ENCODE data around the gene PSMC1.
"Not testable (repeated sequence)": the region's sequence is repeated elsewhere in the genome, so short reads cannot be mapped to it uniquely, and the experiment has no call there.

PSMC1 gene

DNA sequence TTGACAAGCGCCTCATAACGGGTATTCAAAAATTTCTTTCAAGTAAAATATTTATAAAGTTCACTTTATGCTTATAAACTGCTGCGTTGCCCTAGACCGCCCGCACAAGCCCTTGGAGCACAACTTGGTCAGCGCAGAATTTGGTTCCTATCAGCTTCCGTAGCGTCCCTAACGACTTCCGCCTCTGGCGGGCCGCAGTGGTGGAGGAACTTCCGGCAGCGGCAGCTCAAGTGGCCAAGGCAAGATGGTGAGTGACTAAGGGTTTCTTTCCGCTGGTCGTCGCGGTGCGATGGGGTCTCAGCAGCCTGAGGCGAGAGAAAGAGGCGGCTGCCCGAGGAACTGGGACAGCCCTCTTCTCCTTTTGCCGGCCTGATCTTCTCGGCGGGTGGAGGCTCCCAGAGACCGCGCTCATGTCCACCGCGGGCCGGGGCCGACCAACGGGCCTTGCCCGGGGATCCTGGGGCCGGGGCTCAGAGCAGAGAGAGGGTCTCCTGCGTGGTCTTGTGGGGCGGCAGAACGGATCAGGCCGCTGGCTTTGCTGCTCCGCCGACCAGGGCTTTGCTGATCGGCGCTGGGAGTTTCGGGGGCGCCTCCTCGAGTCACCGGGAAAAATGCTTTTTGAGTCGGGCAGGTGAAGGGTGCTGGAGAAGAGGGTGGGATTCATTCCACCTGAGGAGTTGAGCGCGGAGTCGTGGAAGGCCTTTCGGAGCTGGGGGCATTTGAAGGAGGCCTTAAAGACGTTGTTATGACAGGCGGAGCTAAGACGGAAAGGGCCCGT is at the start of gene PSMC1:
Gene PSMC1 (plus strand): TSS at position 200 of the 778 bp plus-strand sequence. CDS start 45 bp downstream, at position 245.
- DNase-seq (ENCODE audit: low spot score): peak; percentile 91

DNA sequence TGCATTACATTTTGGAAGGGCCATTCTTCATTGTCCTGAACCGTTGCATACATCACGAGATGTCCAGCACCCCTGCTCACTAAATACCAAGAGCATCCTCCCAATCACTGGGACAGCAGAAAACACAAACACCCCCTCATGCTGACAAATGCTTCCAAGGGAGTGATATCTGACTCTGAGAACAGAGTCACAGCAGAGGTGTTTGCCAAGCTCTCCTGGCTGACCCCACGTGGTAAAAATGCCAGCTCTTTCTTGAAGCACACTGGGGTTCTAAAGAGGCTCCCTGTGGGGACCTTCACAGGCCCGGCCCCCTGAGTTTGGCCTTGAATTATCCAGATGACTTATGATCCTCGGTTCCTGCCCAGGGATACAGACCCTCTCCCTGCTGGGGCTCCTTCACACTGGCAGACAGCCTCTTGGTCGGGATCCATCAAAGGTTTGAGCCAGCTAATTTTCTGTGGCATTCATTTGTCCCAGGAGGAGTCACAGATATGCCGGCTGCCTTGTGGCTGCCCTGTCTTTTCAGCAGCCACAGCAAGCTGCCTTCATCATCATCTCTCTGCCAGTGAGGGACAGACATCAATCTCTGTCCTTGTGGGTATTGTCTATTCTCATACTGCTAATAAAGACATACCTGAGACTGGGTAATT is 43.1 kb upstream of the PSMC1 start:
- no peak for DNase-seq (ENCODE audit: low spot score)

DNA sequence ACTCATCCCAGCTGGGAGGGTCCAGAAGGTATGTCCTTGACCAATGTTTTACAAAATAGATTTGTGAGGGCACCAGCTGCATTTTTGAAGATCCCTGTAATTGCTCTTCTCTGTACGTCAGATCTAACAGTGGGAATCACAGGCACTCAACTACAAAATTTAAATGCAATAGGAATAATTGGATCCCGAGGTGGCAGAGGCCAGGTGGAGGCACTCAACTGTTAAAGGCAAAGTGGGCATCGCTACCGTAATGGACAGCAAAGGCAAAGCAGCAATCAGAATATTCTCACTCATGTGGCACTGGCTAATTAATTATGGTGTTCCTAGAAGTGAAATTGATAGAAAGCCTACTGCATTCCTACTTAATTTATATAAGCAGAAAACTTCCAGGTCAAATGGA is 27.9 kb upstream of the PSMC1 start:
- no peak for DNase-seq (ENCODE audit: low spot score)

DNA sequence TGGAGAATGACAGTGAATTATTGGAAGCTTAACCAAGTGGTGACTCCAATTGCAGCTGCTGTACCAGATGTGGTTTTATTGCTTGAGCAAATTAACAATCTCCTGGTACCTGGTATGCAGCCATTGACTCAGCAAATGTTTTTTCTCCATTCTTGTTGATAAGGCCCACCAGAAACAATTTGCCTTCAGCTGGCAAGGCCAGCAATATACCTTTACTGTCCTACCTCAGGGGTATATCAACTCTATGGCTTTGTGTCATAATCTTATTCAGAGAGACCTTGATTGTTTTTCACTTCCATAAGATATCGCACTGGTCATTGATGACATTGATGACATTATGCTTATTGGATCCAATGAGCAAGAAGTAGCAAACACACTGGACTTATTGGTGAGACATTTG is 26.4 kb upstream of the PSMC1 start:
- DNase-seq (ENCODE audit: low spot score): not testable (repeated sequence)

DNA sequence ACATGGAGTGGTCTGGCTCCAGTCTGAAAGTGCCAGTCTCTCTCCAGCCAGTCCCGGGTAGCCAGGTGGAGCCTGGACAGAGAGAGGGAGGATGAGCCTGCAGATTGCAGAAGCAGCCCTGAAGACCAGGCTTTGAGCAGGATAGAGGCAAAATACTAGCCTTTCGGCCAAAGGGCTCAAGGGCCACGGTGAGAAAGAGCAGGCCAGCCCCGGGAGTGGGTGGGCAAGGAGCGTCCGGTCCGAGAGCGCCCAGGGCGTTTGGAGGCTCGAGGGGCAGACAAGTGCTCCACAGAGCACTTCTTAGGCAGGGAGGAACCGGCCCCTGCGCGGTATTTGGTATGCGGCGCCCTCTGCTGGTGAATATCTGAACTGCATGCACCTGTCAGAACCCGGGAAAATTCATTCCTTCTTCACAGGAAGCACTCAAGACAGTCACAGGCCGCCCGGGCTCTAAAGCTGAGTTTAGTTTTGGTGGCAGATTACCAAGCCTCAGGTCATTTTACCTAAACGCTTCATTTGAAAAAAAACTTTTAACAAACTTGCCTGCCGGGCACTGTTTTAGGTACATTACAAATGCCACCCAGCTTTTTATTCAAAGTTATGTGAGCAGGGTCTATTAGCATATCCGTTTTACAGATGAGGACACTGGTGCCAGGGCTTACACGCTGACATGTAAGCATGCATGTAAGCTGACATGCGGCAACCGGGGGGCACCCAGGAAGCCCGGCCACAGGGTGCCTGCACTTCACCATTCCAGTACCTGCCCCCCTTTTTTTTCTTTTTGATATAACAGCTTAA is 21.0 kb upstream of the PSMC1 start:
- peak; percentile 47 for DNase-seq (ENCODE audit: low spot score)

DNA sequence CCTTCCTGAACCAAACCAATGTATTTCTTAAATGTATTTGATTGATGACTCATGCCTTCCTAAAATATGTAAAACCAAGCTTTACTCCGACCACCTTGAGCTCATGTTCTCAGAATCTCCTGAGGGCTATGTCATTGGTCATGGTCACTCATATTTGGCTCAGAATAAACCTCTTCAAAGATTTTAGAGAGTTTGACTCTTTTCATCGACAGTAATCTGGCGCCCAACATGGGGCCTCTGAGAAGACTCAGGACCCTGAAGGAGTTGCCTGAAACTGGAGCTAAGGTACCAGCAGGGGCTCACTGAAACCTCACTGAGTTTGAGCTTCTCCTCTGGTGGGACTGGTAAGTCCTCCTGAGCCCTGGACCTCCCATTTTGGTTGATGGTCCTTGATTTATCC is 17.2 kb upstream of the PSMC1 start:
- DNase-seq (ENCODE audit: low spot score): no peak

DNA sequence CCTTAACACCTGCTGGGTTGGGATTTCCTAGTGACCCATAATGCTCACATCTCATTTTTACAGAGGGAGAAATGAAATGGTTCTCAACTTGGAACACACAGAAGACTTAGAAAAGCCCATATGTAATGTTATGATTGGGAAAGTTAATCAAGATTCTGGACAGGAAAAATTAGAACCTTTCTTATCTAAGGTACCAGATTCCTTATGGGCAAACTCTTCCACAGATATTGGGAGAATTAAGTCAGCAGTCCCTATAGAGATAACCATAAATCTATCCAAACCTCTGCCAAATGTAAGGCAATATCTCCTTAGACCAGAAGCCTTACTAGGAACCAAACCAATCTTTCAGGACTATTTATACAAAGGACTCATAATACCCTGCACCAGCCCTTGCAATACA is 13.9 kb upstream of the PSMC1 start:
- no peak for DNase-seq (ENCODE audit: low spot score)

DNA sequence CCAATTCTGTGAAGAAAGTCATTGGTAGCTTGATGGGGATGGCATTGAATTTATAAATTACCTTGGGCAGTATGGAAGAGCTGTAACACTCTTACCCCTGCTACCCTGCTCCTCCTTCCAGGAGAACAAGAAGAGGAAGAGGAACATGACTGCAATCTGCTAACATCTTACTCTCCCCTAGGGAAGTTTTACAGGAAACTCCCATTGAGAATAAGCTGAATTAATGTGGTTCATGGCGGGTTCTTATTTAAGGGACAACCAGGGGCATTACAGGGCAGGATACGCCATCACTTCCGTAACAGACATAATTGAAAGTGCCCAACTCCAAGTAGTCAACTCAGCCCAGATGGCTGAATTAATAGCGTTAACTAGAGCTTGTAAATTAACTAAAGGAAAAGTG is 9.4 kb upstream of the PSMC1 start:
- DNase-seq (ENCODE audit: low spot score): no peak

DNA sequence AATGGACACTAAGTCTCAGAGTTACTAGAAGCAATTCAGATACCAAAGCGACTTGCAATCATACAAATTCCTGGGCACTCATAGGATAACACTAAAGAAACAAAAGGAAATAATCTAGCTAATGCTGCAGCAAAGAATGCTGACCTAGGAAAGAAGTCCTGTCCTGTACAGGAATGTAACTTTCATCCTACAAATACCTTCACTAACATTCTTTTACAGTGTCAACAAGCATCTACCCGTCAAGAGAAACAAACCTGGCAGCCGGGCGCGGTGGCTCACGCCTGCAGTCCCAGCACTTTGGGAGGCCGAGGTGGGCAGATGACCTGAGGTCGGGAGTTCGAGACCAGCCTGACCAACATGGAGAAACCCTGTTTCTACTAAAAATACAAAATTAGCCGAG is 8.9 kb upstream of the PSMC1 start:
- DNase-seq (ENCODE audit: low spot score): not testable (repeated sequence)

DNA sequence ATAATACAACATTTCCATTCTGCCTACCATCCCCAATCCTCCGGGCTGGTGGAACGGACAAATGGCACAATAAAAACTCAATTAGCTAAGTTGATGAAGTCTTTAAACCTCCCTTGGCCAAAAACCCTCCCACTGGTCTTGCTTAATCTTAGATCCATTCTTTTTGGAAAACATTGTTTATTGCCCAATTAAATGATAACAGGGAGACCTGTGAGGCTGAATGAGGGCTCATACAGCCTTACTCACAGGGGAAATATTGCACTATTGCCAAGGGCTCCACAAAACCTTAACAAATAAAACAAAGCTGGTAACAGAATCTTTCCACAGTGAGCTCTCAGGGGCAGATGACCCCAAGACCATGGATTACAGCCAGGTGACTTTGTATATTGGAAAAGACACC is 7.8 kb upstream of the PSMC1 start:
- no peak for DNase-seq (ENCODE audit: low spot score)

DNA sequence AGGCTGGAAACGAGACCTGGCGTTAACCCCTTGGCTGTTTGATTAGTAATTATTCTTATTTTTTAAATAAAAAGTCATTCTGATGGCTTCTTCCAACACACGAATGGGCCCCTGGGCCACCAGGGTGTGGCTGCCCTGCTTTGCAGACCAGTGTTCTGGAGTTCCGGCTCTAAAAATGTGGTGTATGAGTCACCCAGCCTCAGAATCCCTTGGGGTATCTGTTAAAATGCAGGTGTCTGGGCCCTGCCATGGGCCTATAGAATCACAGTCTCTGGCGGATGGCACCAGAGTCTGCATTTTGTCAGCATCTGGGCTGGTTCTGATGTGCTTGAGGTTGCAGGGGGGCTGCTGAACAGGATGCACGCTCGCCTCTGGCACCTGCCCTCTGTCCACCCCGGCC is 2.5 kb upstream of the PSMC1 start:
- no peak for DNase-seq (ENCODE audit: low spot score)

DNA sequence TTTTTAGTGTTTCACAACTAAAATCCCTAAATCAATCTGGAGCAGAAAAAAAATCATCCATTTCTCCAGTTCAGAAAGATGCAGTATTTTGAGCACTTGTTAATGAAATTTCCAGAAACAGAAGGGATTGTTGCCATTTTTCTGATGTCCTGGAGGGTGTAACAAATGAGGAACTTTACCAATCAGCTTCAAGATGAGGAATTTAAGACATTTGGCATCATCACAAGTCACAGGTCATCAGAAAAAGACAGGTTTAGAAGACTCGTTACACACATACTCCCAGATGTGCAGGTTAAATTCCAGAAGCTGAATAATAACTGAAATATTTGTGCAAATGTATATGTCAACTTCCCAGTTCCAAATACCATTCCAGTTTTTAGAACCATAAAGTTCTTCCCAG is 482 bp upstream of the PSMC1 start:
- peak; percentile 25 for DNase-seq (ENCODE audit: low spot score)

DNA sequence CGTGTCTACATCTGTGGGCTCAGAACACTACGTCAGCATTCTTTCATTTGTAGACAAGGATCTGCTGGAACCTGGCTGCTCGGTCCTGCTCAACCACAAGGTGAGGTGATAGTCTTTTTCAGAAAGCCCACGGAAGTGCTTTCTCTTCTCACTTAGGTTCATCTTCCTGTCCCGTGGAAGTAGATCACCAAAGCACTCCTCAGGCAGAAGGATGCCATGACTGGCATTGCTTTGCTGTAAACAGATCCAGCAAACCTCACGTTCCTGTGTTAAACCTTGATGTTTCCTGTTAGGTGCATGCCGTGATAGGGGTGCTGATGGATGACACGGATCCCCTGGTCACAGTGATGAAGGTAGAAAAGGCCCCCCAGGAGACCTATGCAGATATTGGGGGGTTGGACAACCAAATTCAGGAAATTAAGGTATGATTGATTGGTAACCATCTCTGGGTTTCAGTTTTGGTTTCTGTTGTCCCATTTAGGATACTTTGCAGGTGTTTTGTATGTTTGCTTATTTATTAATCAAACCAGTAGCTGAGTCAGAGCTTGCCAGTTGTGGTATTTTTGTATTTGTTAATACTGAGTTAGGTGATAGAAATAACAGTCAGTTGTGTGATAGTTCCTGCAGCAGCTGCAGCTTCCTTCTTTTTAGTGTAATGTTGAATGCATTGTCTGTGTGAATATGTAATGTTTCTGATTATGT is 7.5 kb downstream of the PSMC1 start:
- no peak for DNase-seq (ENCODE audit: low spot score)

DNA sequence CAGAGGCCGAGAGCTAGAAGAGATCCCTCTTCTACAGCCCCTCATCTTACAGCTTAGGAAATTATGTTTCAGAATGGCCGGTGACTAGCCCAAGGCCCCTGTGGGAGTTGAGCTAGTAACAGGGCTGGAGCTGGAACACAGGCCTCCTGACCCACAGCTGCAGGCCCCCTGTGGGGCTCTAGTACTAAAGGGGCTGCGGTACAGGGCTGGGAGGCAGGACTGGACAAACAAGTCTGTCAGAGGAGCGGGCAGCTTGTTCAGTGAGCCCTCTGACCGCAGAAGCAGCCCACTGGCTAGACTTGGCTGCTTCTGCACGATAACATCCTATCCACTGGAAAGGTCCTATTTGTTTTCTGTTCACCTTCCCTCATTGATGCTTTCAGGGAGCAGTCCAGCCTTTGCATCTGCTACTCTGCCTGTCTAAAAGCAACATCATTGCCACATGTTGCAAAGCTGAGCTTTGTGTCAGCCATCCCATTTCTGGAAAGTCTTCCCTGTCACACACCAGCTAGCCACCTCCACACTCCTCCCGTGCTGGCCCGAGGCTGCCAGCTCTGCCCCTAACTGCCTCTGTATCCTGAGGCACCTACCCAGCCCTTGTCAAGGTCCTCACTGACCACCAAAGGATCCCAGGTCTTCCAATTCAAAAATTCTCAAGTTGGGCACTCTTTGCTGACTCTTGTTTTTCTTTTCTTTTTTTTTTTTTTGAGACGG is 10.2 kb downstream of the PSMC1 start:
- no peak for DNase-seq (ENCODE audit: low spot score)

DNA sequence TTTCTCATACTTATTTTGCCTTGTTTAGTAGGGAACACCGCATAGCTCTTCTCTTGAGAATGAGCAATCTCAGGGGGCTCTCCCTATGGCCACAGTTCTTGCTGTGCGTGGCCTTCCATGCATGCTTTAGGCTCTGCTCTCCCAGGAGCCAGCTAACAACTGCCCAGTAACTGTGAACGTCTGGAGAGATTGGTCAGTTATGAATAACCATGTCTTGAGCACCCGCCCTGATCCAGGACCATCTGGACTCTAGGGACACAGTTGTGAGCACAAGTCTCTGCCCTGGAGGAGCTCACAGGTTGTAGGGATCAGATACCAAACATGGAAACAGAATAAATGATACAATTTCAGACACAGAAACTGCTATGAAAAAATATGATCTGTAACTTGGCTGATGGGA is 12.1 kb downstream of the PSMC1 start:
- DNase-seq (ENCODE audit: low spot score): no peak

DNA sequence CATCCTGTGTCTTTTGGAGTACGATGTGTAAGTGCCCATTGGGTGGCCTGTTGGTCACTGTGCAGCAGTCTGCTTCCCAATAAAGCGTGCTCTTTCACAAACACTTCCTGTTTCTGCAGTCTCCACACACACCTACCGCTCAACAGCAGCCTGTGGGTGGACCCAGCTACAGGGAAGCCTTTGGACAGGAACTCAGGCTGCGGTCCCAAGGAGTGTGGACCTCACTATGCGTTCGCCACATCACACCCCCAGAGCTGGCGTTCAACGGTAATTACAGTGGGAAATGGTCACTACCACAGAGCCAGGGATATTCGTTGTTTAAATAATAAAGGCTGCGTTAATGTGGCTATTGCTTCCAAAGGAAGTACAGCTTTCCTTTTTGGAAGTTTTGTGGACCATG is 16.2 kb downstream of the PSMC1 start:
- no peak for DNase-seq (ENCODE audit: low spot score)

DNA sequence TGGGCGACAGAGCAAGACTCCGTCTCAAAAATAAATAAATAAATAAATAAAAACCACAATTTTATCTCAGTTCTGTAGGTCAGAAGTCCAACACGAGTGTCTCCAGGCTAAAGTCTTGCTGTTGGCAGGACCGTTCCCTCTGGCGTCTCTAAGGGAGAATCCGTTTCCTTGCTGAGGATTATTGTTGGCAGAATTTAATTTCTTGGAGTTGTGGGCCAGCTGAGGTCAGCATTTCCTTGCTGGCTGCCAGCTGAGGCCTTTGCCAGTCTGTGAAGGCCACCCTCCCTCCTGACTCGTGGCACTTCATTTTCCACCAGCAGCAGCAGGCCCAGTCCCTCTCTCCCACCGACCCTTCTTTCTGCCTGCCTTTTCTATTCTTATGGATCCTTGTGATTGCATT is 17.2 kb downstream of the PSMC1 start:
- no peak for DNase-seq (ENCODE audit: low spot score)

DNA sequence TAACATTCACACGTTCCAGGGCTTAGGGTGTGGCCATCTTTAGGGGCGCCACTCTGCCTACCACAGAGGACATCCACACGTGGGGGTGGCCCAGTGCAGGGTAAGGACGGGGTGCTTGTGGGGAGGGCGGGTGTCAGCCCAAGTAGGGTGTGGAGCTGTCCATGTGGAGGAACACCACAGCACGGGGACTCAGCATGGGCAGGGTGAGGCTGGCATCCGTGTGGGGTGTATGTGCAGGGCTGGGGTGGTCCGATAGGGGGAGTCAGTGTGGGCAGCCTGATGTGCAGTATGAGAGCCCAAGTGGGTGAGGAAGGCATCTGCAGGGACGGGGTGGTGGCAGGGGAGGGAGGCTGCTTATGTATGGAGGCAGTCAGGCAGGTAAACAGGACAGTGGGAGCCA is 17.7 kb downstream of the PSMC1 start:
- DNase-seq (ENCODE audit: low spot score): no peak

DNA sequence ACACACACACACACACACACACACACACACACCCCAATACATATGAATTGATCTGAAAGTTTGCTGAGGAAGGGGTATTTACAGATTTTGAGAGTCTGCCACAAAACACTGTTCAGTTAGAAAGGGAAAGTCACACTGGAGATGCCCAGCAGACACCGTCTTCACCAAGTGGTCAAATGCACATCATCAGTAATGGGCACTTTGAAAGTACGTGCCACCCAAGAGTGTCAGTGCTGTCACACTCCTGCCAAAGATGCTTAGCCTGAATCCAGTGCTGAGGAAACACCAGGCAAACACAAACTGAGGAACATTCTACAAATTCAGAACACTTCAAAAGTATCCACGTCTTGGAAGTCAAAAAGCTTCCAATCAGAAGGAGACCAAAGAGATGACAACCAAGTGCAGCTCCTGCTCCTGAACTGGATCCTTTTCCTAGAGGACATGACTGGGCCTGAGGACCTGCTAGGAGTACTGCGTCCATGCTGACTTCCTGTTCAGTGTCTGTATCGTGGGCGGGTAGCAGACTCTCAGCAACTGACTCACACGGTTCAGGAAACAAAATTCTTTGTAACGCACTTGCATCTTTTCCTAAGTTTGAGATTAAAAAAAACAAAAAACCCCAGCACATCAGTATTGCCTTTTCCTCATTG is 18.6 kb downstream of the PSMC1 start:
- DNase-seq (ENCODE audit: low spot score): no peak

DNA sequence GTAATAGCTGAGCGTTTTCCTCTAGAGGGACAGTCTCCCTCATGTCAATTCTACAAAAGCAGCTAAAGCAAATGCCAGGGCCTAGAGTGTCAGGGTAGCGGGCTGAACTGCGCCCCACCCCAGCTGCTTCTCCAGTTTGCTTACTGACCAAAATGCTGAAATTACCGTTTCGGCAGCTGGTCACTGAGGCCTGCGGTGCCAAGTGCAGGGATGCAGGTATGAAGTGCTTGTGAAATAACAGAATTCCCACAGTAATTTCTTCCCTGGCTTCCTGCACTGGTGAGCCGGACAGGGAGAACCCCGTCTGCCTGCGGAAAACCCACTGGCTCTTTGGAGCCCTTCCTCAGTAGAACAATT is 19.1 kb downstream of the PSMC1 start:
- DNase-seq (ENCODE audit: low spot score): no peak

DNA sequence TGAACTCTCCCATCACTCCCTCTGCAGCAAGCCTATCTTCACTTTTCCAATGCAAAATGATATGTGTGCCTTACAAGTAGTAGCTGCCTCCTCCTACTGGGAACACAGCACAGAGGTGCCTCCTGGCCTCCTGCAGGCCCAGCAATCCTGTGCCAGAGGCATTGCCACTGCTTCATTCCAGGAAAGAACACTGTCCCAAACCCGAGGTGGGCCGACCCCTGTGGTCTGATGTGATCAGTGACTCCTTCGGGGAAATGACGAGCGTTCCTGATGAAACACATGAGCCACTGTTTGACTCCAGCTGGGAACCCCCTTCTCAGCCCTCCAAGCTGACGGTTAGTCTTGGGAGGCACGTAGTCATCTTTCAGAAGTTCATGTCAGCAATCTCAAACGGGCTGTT is 19.5 kb downstream of the PSMC1 start:
- DNase-seq (ENCODE audit: low spot score): no peak
